AG09309 (cell line): ENCODE data around the gene PRIMA1.

Experiments used
- DNase-seq: peaks from one replicate; pipeline ENCODE4 v3.0.0-alpha.2; 2010; ENCODE audit warnings: low read depth
- H3K4me3 ChIP-seq: 2 replicates; pipeline ENCODE4 v1.5.1; 2011; ENCODE audit warnings: mild to moderate bottlenecking, low read depth, low read length, moderate library complexity; ENCODE audit not compliant: control insufficient read depth
- CTCF ChIP-seq: IDR thresholded peaks from 2 replicates; pipeline ENCODE4 v1.5.1; 2011; ENCODE audit warnings: mild to moderate bottlenecking, low read depth, low read length, inconsistent platforms; ENCODE audit not compliant: insufficient read depth, control insufficient read depth; ENCODE audit errors: missing control alignments

Gene PRIMA1

GRCh38 chr14:93701562-93701961 is 86.7 kb downstream of the PRIMA1 start:
- no peak for DNase-seq
- no peak overlapping the region for H3K4me3 ChIP-seq
- no peak for TF ChIP-seq CTCF

- DNase-seq = no peak
- no peak for TF ChIP-seq CTCF
- no peak overlapping the region for H3K4me3 ChIP-seq
Observed at GRCh38 chr14:93700928-93701327, 87.4 kb downstream of the PRIMA1 start.

GRCh38 chr14:93693914-93694313 is 94.4 kb downstream of the PRIMA1 start:
- no peak for TF ChIP-seq CTCF
- DNase-seq = no peak
- no peak overlapping the region for H3K4me3 ChIP-seq

GRCh38 chr14:93691042-93691780 is 97.1 kb downstream of the PRIMA1 start:
- DNase-seq = no peak

GRCh38 chr14:93690146-93690545 is 98.1 kb downstream of the PRIMA1 start:
- H3K4me3 ChIP-seq = no peak overlapping the region
- no peak for DNase-seq
- TF ChIP-seq CTCF = no peak

More at GRCh38 chr14:93691042-93691780, 97.1 kb downstream of the PRIMA1 start:
- H3K4me3 ChIP-seq = no peak overlapping the region
- no peak for TF ChIP-seq CTCF

GRCh38 chr14:93688820-93689219 is 99.5 kb downstream of the PRIMA1 start:
- TF ChIP-seq CTCF = no peak
- H3K4me3 ChIP-seq = no peak overlapping the region
- DNase-seq = no peak
